ENCODE measurements around the gene GTPBP6. TPM values are rescaled to one million over a fixed set of nuclear protein-coding genes. Genes with fewer than 3 reads are reported as not detected.

GTPBP6 gene
- total RNA-seq, 4 donors from 2014 or later: 30.6 to 60.2 (median 36.0) TPM

GRCh38 chrX:349196-349595 lies 30.6 kb upstream of the GTPBP6 start:
- H3K4me3 ChIP-seq: no peak overlapping the region
- in situ Hi-C loops (cut with MboI; ENCODE audit: low pct_ligation_motif_present in 1 of 4, low pct_unique_long_range_greater_than_20kb in 1 of 4, low sequenced_read_pairs in 3 of 4): no loop called here
- no peaks in the 10 kb centered on the region for H3K4me1 ChIP-seq
- no peak overlapping the region for H3K27ac ChIP-seq
- intact Hi-C loops (cut with DNase I; ENCODE audit: low total_unique reads): no loop called here
- H3K36me3 ChIP-seq: no peaks in the 10 kb centered on the region
- DNase-seq: no peak
- H3K9me3 ChIP-seq: no peaks in the 10 kb centered on the region
- no peaks in the 10 kb centered on the region for H3K27me3 ChIP-seq
- TF ChIP-seq POLR2AphosphoS5 (IDR thresholded peaks at IDR 0.05) (no peak), POLR2A (IDR thresholded peaks at IDR 0.05) (no peak), EP300 (IDR thresholded peaks at IDR 0.05; ENCODE audit: low read depth) (no peak)
- TF ChIP-seq, protein P1, sequence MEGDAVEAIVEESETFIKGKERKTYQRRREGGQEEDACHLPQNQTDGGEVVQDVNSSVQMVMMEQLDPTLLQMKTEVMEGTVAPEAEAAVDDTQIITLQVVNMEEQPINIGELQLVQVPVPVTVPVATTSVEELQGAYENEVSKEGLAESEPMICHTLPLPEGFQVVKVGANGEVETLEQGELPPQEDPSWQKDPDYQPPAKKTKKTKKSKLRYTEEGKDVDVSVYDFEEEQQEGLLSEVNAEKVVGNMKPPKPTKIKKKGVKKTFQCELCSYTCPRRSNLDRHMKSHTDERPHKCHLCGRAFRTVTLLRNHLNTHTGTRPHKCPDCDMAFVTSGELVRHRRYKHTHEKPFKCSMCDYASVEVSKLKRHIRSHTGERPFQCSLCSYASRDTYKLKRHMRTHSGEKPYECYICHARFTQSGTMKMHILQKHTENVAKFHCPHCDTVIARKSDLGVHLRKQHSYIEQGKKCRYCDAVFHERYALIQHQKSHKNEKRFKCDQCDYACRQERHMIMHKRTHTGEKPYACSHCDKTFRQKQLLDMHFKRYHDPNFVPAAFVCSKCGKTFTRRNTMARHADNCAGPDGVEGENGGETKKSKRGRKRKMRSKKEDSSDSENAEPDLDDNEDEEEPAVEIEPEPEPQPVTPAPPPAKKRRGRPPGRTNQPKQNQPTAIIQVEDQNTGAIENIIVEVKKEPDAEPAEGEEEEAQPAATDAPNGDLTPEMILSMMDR (IDR thresholded peaks at IDR 0.05): no peak
- WGBS, 2 donors (ENCODE audit: low coverage in 1 of 2): 91 to 92% methylated on average over 8 to 18 of the region's 18 CpGs

DNA sequence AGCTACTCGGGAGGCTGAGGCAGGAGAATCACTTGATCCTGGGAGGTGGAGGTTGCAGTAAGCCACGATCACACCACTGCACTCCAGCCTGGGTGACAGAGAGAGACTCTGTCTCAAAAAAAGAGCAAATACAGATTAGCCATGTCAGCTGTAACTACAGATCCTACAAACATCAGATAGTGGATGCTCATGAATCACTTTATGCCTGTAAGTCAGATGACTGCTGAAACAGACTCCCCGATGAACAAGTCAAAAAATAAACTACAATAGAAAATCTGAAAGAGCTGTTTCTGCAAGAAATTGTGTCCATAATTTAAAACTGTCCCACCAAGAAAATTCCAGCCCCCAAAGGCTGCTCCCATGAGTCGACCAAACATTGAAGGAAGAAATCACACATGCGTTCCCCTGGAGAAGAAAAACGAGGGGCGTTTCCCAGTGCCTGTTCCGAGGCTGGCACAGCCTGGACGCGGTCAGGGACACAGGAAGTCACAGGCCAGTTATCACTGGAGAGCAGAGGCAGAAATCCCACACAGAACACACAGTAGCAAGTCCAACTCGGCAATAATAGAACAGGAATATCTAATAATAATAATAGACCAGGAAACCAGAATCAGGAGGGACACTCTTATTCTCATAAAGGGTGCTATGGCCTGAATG lies 30.0 kb upstream of the GTPBP6 start:
- Histone ChIP-seq H3K4me1 (no peaks in the 10 kb centered on the region), H3K4me3 (no peak overlapping the region), H3K27ac (no peak overlapping the region), H3K36me3 (no peaks in the 10 kb centered on the region), H3K27me3 (no peaks in the 10 kb centered on the region), H3K9me3 (no peaks in the 10 kb centered on the region)
- intact Hi-C loops (cut with DNase I; ENCODE audit: low total_unique reads) (no loop called here), in situ Hi-C loops (cut with MboI; ENCODE audit: low pct_ligation_motif_present in 1 of 4, low pct_unique_long_range_greater_than_20kb in 1 of 4, low sequenced_read_pairs in 3 of 4) (no loop called here)
- WGBS, 2 donors (ENCODE audit: low coverage in 1 of 2): 86 to 87% methylated on average over 10 to 11 of the region's 11 CpGs
- no peak for DNase-seq
- TF ChIP-seq POLR2A (IDR thresholded peaks at IDR 0.05): no peak
- TF ChIP-seq EP300 (IDR thresholded peaks at IDR 0.05; ENCODE audit: low read depth): no peak
- TF ChIP-seq POLR2AphosphoS5 (IDR thresholded peaks at IDR 0.05): no peak
- TF ChIP-seq, protein P1 (IDR thresholded peaks at IDR 0.05): no peak

DNA sequence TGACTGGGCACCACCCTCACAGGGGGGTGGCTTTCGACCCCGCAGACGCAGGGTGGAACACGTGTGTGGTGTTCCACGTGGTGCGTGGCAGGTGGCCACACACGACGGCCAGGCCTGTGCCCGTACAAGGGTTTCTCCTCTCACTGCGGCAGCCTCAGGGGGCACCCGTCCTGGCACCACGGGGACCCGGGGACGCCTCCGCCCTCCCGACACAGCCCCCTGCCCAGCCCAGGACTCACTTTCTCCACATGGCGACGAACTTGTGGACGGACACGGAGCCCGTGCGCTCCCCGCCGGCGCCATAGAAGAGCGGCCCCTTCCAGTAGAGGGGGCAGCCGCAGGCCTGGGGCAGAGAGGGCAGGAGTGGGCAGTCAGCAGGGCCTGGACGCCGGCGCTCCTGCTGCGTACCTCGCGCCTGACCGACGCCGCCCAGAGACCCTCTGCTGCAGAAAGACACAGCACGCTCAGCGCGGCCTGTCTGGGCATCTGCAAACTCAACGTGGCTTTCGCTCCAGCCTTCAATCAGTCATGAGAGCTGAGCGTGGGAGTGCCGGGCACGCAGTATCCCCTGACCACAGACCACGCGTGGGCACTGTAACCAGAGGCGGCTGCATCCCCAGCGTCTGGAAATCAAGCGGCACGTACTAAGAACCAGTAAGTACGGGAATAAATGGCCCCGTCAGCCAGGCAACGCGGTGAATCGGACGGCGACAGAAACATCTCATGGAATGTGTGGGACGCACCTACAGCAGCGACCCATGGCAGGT lies 28.9 kb upstream of the GTPBP6 start:
- intact Hi-C loops (cut with DNase I; ENCODE audit: low total_unique reads) (no loop called here), in situ Hi-C loops (cut with MboI; ENCODE audit: low pct_ligation_motif_present in 1 of 4, low pct_unique_long_range_greater_than_20kb in 1 of 4, low sequenced_read_pairs in 3 of 4) (no loop called here)
- TF ChIP-seq POLR2A (IDR thresholded peaks at IDR 0.05): no peak
- TF ChIP-seq EP300 (IDR thresholded peaks at IDR 0.05; ENCODE audit: low read depth): no peak
- no peak for DNase-seq
- WGBS, 2 donors (ENCODE audit: low coverage in 1 of 2): 94 to 96% methylated on average over 5 to 39 of the region's 59 CpGs
- Histone ChIP-seq H3K4me1 (no peaks in the 10 kb centered on the region), H3K9me3 (no peaks in the 10 kb centered on the region), H3K27me3 (no peaks in the 10 kb centered on the region), H3K27ac (no peak overlapping the region), H3K36me3 (no peaks in the 10 kb centered on the region), H3K4me3 (no peak overlapping the region)

- no peaks in the 10 kb centered on the region for H3K27me3 ChIP-seq
- 96 to 100% methylated on average over 1 to 67 of the region's 75 CpGs for WGBS, 2 donors (ENCODE audit: low coverage in 1 of 2)
- intact Hi-C loops (cut with DNase I; ENCODE audit: low total_unique reads): no loop called here
- in situ Hi-C loops (cut with MboI; ENCODE audit: low pct_ligation_motif_present in 1 of 4, low pct_unique_long_range_greater_than_20kb in 1 of 4, low sequenced_read_pairs in 3 of 4): no loop called here
- TF ChIP-seq, protein P1 (IDR thresholded peaks at IDR 0.05): no peak
- TF ChIP-seq POLR2AphosphoS5 (IDR thresholded peaks at IDR 0.05) (no peak), POLR2A (IDR thresholded peaks at IDR 0.05) (no peak)
- no peaks in the 10 kb centered on the region for H3K9me3 ChIP-seq
- DNase-seq: no peak
- H3K27ac ChIP-seq: no peak overlapping the region
- no peaks in the 10 kb centered on the region for H3K36me3 ChIP-seq
- H3K4me1 ChIP-seq: no peaks in the 10 kb centered on the region
- H3K4me3 ChIP-seq: no peak overlapping the region
Observed at GRCh38 chrX:346034-346813, 27.6 kb upstream of the GTPBP6 start.

Data from transverse colon (tissue), 4 donors.